HG03159 (cell line): Measurements from ENCODE around the gene IQGAP2.
A peak's percentile ranks its signal among the peaks of the same experiment; 100 is the strongest.

Experiments
- ATAC-seq: cut with Tn5 transposase; IDR thresholded peaks from one replicate; pipeline ENCODE4 v1.9.1; 2021; ENCODE audit warnings: mild to moderate bottlenecking, moderate library complexity; ENCODE audit not compliant: unreplicated experiment

IQGAP2 gene

GRCh38 chr5:76565009-76565408 is 161.9 kb downstream of the IQGAP2 start:
- ATAC-seq, result no peak

- no peak for ATAC-seq
Measured at GRCh38 chr5:76570153-76570552, 167.1 kb downstream of the IQGAP2 start.

- ATAC-seq, result no peak
Measured at GRCh38 chr5:76571559-76571958, 168.5 kb downstream of the IQGAP2 start.

- no peak for ATAC-seq
Measured at GRCh38 chr5:76576450-76576849, 173.4 kb downstream of the IQGAP2 start.

GRCh38 chr5:76576996-76577395 is 173.9 kb downstream of the IQGAP2 start:
- no peak for ATAC-seq

GRCh38 chr5:76579166-76579937 is 176.3 kb downstream of the IQGAP2 start:
- ATAC-seq, result no peak

- ATAC-seq, result no peak
Measured at GRCh38 chr5:76580981-76581380, 177.9 kb downstream of the IQGAP2 start.

- peak; percentile 89 for ATAC-seq
Measured at GRCh38 chr5:76582230-76583162, 179.4 kb downstream of the IQGAP2 start.

GRCh38 chr5:76583163-76584047 is 180.3 kb downstream of the IQGAP2 start:
- ATAC-seq, result no peak

GRCh38 chr5:76585783-76586217 is 182.7 kb downstream of the IQGAP2 start:
- no peak for ATAC-seq

GRCh38 chr5:76586531-76586930 is 183.4 kb downstream of the IQGAP2 start:
- ATAC-seq, result no peak

GRCh38 chr5:76590027-76590426 is 186.9 kb downstream of the IQGAP2 start:
- ATAC-seq, result peak; percentile 95

GRCh38 chr5:76591366-76591765 is 188.3 kb downstream of the IQGAP2 start:
- no peak for ATAC-seq

GRCh38 chr5:76592692-76593091 is 189.6 kb downstream of the IQGAP2 start:
- no peak for ATAC-seq

- no peak for ATAC-seq
Measured at GRCh38 chr5:76594107-76594506, 191.0 kb downstream of the IQGAP2 start.

GRCh38 chr5:76595755-76596481 is 192.8 kb downstream of the IQGAP2 start:
- ATAC-seq, result no peak

GRCh38 chr5:76598531-76598930 is 195.4 kb downstream of the IQGAP2 start:
- ATAC-seq, result no peak

GRCh38 chr5:76600716-76601115 is 197.6 kb downstream of the IQGAP2 start:
- ATAC-seq, result no peak

- ATAC-seq, result no peak
Measured at GRCh38 chr5:76601470-76601869, 198.4 kb downstream of the IQGAP2 start.

GRCh38 chr5:76602094-76602726 is 199.1 kb downstream of the IQGAP2 start:
- no peak for ATAC-seq
